Activated T-helper 1 cell treated with anti-CD3 and anti-CD28 coated beads, Interleukin-12 subunit alpha, Interleukin-12 subunit beta, Interleukin-2, Interleukin-4 antibody, amounts not matched to agents 30 ng/mL and 10 ng/mL and 1 ng/mL, durations not matched to agents 14 hours and 24 hours and 36 hours (primary cell): Measurements from ENCODE around the gene DYNLT1. TPM values are rescaled to one million over a fixed set of nuclear protein-coding genes. Genes with fewer than 3 reads are reported as not detected.

Source experiments
- DNase-seq: peaks from one replicate; pipeline ENCODE4 v3.0.0; 2021; ENCODE audit warnings: low spot score
- H3K27ac Mint-ChIP-seq: one replicate; pipeline ENCODE4 v1.8.0; 2021; ENCODE audit warnings: mild to moderate bottlenecking, mixed read lengths
- H3K27me3 Mint-ChIP-seq: one replicate; pipeline ENCODE4 v1.8.0; 2022; ENCODE audit warnings: mild to moderate bottlenecking, moderate library complexity, mixed read lengths; ENCODE audit not compliant: insufficient read depth
- H3K36me3 Mint-ChIP-seq: one replicate; pipeline ENCODE4 v1.8.0; 2021; ENCODE audit warnings: low read depth, mixed read lengths
- H3K4me1 Mint-ChIP-seq: one replicate; pipeline ENCODE4 v1.8.0; 2021; ENCODE audit warnings: low read depth, mixed read lengths
- H3K4me3 Mint-ChIP-seq: one replicate; pipeline ENCODE4 v1.8.0; 2021; ENCODE audit warnings: mild to moderate bottlenecking, moderate library complexity, mixed read lengths
- H3K9me3 Mint-ChIP-seq: one replicate; pipeline ENCODE4 v1.8.0; 2021; ENCODE audit warnings: mixed read lengths
- intact Hi-C: fragments of 100-400 bp; cut with micrococcal nuclease; formaldehyde crosslinking; loops from one replicate; pipeline ENCODE4 v1.15.1; 2024
- total RNA-seq: library from RNA; stranded (reverse); gene quantifications from 2 replicates; pipeline ENCODE4 v1.2.3, GENCODE V29; 2022

DYNLT1 gene
- total RNA-seq, 1 donor from 2014 or later = 103 TPM

GRCh38 chr6:158631678-158632537 lies 12.6 kb downstream of the DYNLT1 start:
- no peak for DNase-seq
- intact Hi-C loops = no loop called here
- H3K9me3 Mint-ChIP-seq = no peaks in the 10 kb centered on the region
- H3K4me1 Mint-ChIP-seq = peaks cover 35% of the 10 kb centered on the region
- peaks cover 51% of the 10 kb centered on the region for H3K36me3 Mint-ChIP-seq
- H3K4me3 Mint-ChIP-seq = no peak overlapping the region
- no peaks in the 10 kb centered on the region for H3K27me3 Mint-ChIP-seq
- H3K27ac Mint-ChIP-seq = peak overlapping the region; percentile 78

GRCh38 chr6:158630938-158631616 lies 13.5 kb downstream of the DYNLT1 start:
- Mint-ChIP-seq H3K27ac (peak overlapping the region; percentile 45), H3K36me3 (peaks cover 50% of the 10 kb centered on the region), H3K27me3 (no peaks in the 10 kb centered on the region), H3K4me3 (no peak overlapping the region), H3K4me1 (peaks cover 35% of the 10 kb centered on the region), H3K9me3 (no peaks in the 10 kb centered on the region)
- DNase-seq = no peak
- intact Hi-C loops = no loop called here

GRCh38 chr6:158629367-158630221 lies 14.9 kb downstream of the DYNLT1 start:
- intact Hi-C loops = no loop called here
- DNase-seq = no peak
- peaks cover 43% of the 10 kb centered on the region for H3K36me3 Mint-ChIP-seq
- H3K9me3 Mint-ChIP-seq = no peaks in the 10 kb centered on the region
- H3K27ac Mint-ChIP-seq = peak overlapping the region; percentile 8
- no peaks in the 10 kb centered on the region for H3K27me3 Mint-ChIP-seq
- H3K4me3 Mint-ChIP-seq = no peak overlapping the region
- peaks cover 23% of the 10 kb centered on the region for H3K4me1 Mint-ChIP-seq

- Mint-ChIP-seq H3K27me3 (no peaks in the 10 kb centered on the region), H3K27ac (no peak overlapping the region), H3K9me3 (no peaks in the 10 kb centered on the region), H3K36me3 (peaks cover 40% of the 10 kb centered on the region), H3K4me1 (peaks cover 21% of the 10 kb centered on the region), H3K4me3 (no peak overlapping the region)
- no peak for DNase-seq
- intact Hi-C loops = no loop called here
Measured at GRCh38 chr6:158628542-158628941, 16.0 kb downstream of the DYNLT1 start.

GRCh38 chr6:158627940-158628211 lies 16.7 kb downstream of the DYNLT1 start:
- no peak overlapping the region for H3K27ac Mint-ChIP-seq
- no peaks in the 10 kb centered on the region for H3K9me3 Mint-ChIP-seq
- H3K36me3 Mint-ChIP-seq = peaks cover 38% of the 10 kb centered on the region
- H3K27me3 Mint-ChIP-seq = no peaks in the 10 kb centered on the region
- H3K4me3 Mint-ChIP-seq = no peak overlapping the region
- no peak for DNase-seq
- intact Hi-C loops = no loop called here
- H3K4me1 Mint-ChIP-seq = peaks cover 16% of the 10 kb centered on the region

- Mint-ChIP-seq H3K4me3 (no peak overlapping the region), H3K27ac (peak overlapping the region; percentile 86), H3K9me3 (no peaks in the 10 kb centered on the region), H3K4me1 (peaks cover 14% of the 10 kb centered on the region), H3K27me3 (no peaks in the 10 kb centered on the region), H3K36me3 (peaks cover 37% of the 10 kb centered on the region)
- no peak for DNase-seq
- intact Hi-C loops = no loop called here
Measured at GRCh38 chr6:158627168-158627939, 17.2 kb downstream of the DYNLT1 start.

GRCh38 chr6:158626360-158627167 lies 18.0 kb downstream of the DYNLT1 start:
- intact Hi-C loops = no loop called here
- H3K36me3 Mint-ChIP-seq = peaks cover 31% of the 10 kb centered on the region

GRCh38 chr6:158625881-158626305 lies 18.6 kb downstream of the DYNLT1 start:
- Mint-ChIP-seq H3K4me1 (no peaks in the 10 kb centered on the region), H3K4me3 (no peak overlapping the region), H3K27me3 (no peaks in the 10 kb centered on the region), H3K9me3 (no peaks in the 10 kb centered on the region), H3K36me3 (peaks cover 28% of the 10 kb centered on the region), H3K27ac (no peak overlapping the region)
- intact Hi-C loops = no loop called here
- no peak for DNase-seq

More at GRCh38 chr6:158626360-158627167, 18.0 kb downstream of the DYNLT1 start:
- Mint-ChIP-seq H3K4me3 (no peak overlapping the region), H3K4me1 (peaks cover 6% of the 10 kb centered on the region), H3K27ac (peak overlapping the region; percentile 86), H3K27me3 (no peaks in the 10 kb centered on the region), H3K9me3 (no peaks in the 10 kb centered on the region)
- no peak for DNase-seq

GRCh38 chr6:158624684-158625682 lies 19.6 kb downstream of the DYNLT1 start:
- Mint-ChIP-seq H3K27ac (no peak overlapping the region), H3K27me3 (no peaks in the 10 kb centered on the region), H3K36me3 (peaks cover 33% of the 10 kb centered on the region), H3K9me3 (no peaks in the 10 kb centered on the region), H3K4me3 (no peak overlapping the region), H3K4me1 (peaks cover 5% of the 10 kb centered on the region)
- intact Hi-C loops = no loop called here
- no peak for DNase-seq

GRCh38 chr6:158622545-158623190 lies 21.9 kb downstream of the DYNLT1 start:
- no peak overlapping the region for H3K27ac Mint-ChIP-seq
- H3K36me3 Mint-ChIP-seq = peaks cover 42% of the 10 kb centered on the region
- H3K4me1 Mint-ChIP-seq = peaks cover 6% of the 10 kb centered on the region
- H3K4me3 Mint-ChIP-seq = no peak overlapping the region
- H3K27me3 Mint-ChIP-seq = no peaks in the 10 kb centered on the region
- H3K9me3 Mint-ChIP-seq = no peaks in the 10 kb centered on the region
- intact Hi-C loops = no loop called here
- no peak for DNase-seq
